Smooth muscle cell of the umbilical artery (primary cell): ENCODE data around the gene ALDH8A1. TPM values are rescaled to one million over a fixed set of nuclear protein-coding genes. Genes with fewer than 3 reads are reported as not detected.

Experiments
- total RNA-seq: library from RNA; depleted of rRNA; stranded (reverse); fragments of >200 nt; gene quantifications from 2 replicates; pipeline ENCODE4 v1.2.3, GENCODE V29; 2014

ALDH8A1 gene, protein sequence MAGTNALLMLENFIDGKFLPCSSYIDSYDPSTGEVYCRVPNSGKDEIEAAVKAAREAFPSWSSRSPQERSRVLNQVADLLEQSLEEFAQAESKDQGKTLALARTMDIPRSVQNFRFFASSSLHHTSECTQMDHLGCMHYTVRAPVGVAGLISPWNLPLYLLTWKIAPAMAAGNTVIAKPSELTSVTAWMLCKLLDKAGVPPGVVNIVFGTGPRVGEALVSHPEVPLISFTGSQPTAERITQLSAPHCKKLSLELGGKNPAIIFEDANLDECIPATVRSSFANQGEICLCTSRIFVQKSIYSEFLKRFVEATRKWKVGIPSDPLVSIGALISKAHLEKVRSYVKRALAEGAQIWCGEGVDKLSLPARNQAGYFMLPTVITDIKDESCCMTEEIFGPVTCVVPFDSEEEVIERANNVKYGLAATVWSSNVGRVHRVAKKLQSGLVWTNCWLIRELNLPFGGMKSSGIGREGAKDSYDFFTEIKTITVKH
- 0.30 and 3.8 TPM in 2 replicates for total RNA-seq

GRCh38 chr6:134949927-134950326, at the start of gene ALDH8A1:
ALDH8A1 (minus strand) TSS chr6:134950101; CDS start chr6:134950053, 48 bp downstream.

Other genes with a start within 250 kb of the ALDH8A1 start
- 114 and 178 TPM in 2 replicates for gene HBS1L, start 104.7 kb upstream of the ALDH8A1 start, total RNA-seq
- gene MYB, start 231.2 kb upstream of the ALDH8A1 start, total RNA-seq: 0.89 and 4.0 TPM in 2 replicates